ENCODE measurements around the gene ASTN2.

- no peak for TF ChIP-seq ARID1B (IDR thresholded peaks at IDR 0.05)
- TF ChIP-seq CEBPZ (IDR thresholded peaks at IDR 0.05; ENCODE audit: borderline replicate concordance, low read depth, low read length), result no peak
- no peak for TF ChIP-seq CTCF (IDR thresholded peaks at IDR 0.05 in 2 of 3, conservative IDR thresholded peaks at IDR 0.05 in 1 of 3; ENCODE audit: insufficient read depth in 2 of 3, low read depth in 1 of 3, low read length in 3 of 3)
- TF ChIP-seq MYBL2 (IDR thresholded peaks at IDR 0.05; ENCODE audit: low read depth), result no peak
- TF ChIP-seq MYBL2 (CRISPR knock-in tag; IDR thresholded peaks at IDR 0.05; ENCODE audit: borderline replicate concordance), result no peak
- TF ChIP-seq ZNF445 (CRISPR knock-in tag; IDR thresholded peaks at IDR 0.05; ENCODE audit: low read depth), result no peak
- TF ChIP-seq MEF2D (tag; conservative IDR thresholded peaks at IDR 0.05; ENCODE audit: low read depth), result no peak
- TF ChIP-seq ZNF174 (CRISPR knock-in tag; IDR thresholded peaks at IDR 0.05), result no peak
- no peak for TF ChIP-seq BRF2 (IDR thresholded peaks at IDR 0.05; ENCODE audit: borderline replicate concordance, insufficient read depth, insufficient read length)
These were observed 89.0 kb downstream of the ASTN2 start for GRCh38 chr9:117325831-117326230.

Data from K562 (cell line).